Chondrocyte (in vitro differentiated cells): ENCODE data around the gene FAM234A. TPM values are rescaled to one million over a fixed set of nuclear protein-coding genes. Genes with fewer than 3 reads are reported as not detected.

Source experiments
- DNase-seq: peaks from one replicate; pipeline ENCODE4 v3.0.0; 2021; ENCODE audit warnings: mixed read lengths, low spot score
- H3K27ac Mint-ChIP-seq: one replicate; pipeline ENCODE4 v1.8.0; 2021; ENCODE audit warnings: mild to moderate bottlenecking, moderate library complexity, mixed read lengths; ENCODE audit not compliant: unreplicated experiment
- H3K27me3 Mint-ChIP-seq: 2 replicates; pipeline ENCODE4 v1.8.0; 2021; ENCODE audit warnings: low read depth, mixed read lengths
- H3K36me3 Mint-ChIP-seq: 2 replicates; pipeline ENCODE4 v1.8.0; 2021; ENCODE audit warnings: low read depth, mixed read lengths
- H3K4me1 Mint-ChIP-seq: 2 replicates; pipeline ENCODE4 v1.8.0; 2021; ENCODE audit warnings: low read depth, mild to moderate bottlenecking, mixed read lengths
- H3K4me3 Mint-ChIP-seq: one replicate; pipeline ENCODE4 v1.8.0; 2021; ENCODE audit warnings: mild to moderate bottlenecking, moderate library complexity, mixed read lengths; ENCODE audit not compliant: unreplicated experiment
- H3K9me3 Mint-ChIP-seq: 2 replicates; pipeline ENCODE4 v1.8.0; 2021; ENCODE audit warnings: low read depth, mixed read lengths
- total RNA-seq: library from RNA; stranded (reverse); gene quantifications from 3 replicates; pipeline ENCODE4 v1.2.1, GENCODE V29; 2021
- TF ChIP-seq, protein P1 (sequence below): fragments of 200-600 bp; sonication (generic); IDR thresholded peaks from 2 replicates; pipeline ENCODE4 v1.5.0; 2021; ENCODE audit warnings: antibody characterized with exemption, mild to moderate bottlenecking, moderate library complexity

The FAM234A gene
- total RNA-seq, 1 donor from 2014 or later = 122 TPM

DNA sequence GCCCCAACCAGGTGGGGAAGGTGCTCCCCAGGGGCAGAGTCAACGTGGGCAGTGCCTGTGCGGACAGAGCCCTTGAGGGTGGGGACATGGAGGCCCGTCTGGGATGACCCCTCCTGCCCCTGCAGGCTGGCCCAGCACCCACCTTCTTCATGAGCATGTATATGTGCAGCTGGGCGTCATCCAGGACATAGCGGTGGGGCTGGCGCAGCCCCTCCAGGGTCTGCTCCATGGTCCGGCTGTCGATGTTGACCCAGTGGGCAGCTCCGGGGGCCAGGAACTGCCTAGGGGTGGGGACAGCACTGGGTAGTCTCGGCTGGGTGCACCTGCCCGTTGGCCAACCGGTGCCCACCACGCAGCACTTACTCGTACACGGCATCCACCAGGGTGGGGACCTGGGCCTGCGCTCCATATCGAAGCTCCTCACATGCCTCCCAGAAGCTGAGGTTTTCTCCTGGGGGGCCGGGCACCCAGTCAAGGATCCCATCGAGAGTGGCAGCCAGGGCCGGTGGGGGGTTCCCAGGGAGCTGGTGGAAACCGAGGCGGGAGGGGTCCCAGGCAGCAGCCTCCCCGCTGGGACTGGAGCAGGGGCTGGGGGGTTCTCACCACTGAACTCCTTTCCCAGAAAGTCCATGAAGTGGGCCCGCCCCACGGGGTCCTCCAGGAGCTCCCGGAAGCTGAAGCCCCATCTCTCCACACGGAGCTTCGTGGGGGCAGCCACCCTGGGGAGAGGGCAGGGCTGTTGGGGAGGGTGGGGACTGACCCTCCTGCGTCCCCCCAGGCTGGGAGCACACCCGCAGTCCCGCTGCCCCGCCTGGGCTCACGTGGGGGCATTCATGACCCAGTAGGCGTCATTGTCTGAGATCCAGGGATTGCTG lies 36.0 kb downstream of the FAM234A start:
- peak; percentile 87 for DNase-seq
- no peaks in the 10 kb centered on the region for H3K27me3 Mint-ChIP-seq
- no peak overlapping the region for H3K27ac Mint-ChIP-seq
- no peaks in the 10 kb centered on the region for H3K9me3 Mint-ChIP-seq
- H3K36me3 Mint-ChIP-seq = no peaks in the 10 kb centered on the region
- H3K4me3 Mint-ChIP-seq = no peak overlapping the region
- TF ChIP-seq, protein P1, sequence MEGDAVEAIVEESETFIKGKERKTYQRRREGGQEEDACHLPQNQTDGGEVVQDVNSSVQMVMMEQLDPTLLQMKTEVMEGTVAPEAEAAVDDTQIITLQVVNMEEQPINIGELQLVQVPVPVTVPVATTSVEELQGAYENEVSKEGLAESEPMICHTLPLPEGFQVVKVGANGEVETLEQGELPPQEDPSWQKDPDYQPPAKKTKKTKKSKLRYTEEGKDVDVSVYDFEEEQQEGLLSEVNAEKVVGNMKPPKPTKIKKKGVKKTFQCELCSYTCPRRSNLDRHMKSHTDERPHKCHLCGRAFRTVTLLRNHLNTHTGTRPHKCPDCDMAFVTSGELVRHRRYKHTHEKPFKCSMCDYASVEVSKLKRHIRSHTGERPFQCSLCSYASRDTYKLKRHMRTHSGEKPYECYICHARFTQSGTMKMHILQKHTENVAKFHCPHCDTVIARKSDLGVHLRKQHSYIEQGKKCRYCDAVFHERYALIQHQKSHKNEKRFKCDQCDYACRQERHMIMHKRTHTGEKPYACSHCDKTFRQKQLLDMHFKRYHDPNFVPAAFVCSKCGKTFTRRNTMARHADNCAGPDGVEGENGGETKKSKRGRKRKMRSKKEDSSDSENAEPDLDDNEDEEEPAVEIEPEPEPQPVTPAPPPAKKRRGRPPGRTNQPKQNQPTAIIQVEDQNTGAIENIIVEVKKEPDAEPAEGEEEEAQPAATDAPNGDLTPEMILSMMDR = no peak
- H3K4me1 Mint-ChIP-seq = peaks cover 7% of the 10 kb centered on the region

DNA sequence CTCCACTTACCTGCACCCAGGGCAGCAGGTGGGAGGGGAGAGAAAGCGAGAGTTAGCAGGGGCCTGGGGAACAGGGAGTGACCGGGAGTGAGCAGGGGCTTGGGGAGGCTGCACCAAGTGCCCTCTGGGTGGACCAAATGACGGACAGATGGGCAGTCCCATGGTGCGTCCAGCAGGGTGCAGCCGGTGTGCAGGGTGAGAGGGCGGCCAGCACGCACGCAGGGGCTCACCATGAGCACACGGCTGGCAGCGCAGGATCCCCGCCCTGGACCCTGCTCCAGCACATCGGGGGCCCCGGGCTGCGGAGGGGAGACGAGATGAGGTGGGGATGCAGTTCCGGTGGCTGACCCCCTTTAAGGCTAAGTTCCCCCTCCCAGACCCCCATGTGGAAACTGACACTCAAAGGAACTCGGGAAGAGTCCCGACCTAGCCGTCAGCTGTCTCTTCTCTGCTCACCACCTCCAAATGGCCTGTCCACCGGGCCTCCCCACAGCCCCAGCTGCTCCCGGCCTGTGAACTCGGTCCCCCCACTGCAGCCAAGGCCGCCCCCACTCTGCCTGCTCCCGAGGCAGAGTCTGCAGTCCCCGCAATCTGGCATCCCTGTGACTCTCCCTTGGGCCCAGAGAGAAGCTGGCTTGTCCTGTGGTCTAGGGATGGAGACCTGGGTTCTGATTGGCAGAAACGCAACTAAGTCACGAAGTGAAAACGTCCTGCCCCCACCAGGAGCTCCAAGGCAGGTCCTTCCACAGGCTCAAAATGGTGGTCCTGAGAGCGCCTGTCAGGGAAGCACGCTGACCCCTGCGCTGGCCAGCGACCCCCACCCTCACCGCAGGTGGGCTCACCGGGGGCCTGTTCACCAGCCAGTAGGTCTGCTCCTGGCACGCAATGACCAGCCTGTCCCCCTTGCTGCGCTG lies 38.3 kb downstream of the FAM234A start:
- Mint-ChIP-seq H3K4me1 (peaks cover 5% of the 10 kb centered on the region), H3K27me3 (no peaks in the 10 kb centered on the region), H3K36me3 (no peaks in the 10 kb centered on the region), H3K4me3 (no peak overlapping the region), H3K9me3 (no peaks in the 10 kb centered on the region), H3K27ac (no peak overlapping the region)
- no peak for DNase-seq
- TF ChIP-seq, protein P1 = no peak

DNA sequence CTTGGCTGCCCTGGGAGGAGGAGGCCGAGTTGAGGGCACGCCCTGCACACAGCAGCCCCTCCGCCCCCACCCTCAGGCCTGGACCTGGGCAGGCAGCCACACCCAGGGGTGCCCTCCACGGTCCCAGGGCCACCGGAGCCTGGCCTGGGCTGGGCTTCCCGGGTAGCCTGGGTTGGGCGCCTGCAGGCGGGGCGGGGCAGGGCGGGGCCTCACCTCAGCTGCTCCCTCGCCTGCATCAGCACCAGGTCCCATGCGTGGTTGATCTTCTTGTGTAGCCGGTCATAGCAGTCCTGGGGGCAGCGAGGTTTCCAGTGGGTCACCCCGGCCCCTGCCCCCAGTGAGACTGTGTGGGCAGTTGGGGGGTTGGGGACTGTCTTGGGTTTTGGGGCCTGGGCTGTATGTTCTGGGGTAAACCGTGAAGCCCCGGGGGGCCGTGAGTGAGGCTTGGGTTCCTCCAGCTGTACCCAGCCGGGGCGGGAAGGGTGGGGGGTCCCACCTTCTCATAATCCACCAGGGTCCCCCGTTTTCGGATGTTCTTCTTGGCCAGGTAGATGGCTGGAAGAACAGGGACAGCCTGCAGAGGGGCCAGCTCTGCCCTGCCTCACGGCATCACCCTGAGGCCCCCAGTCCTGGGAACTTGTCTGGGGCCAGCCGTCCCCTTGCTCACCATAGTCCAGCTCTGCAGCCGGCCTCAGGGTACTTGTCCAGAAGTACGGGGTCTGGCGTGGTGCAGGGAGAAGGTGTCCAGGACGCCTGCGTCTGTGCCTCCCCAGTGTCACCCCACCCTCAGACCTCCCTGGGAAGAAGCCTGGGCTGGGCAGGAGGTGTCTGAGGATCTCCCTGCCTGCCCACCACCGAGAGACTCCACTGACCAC lies 39.2 kb downstream of the FAM234A start:
- Mint-ChIP-seq H3K9me3 (no peaks in the 10 kb centered on the region), H3K4me1 (peaks cover 5% of the 10 kb centered on the region), H3K27me3 (no peaks in the 10 kb centered on the region), H3K27ac (no peak overlapping the region), H3K36me3 (no peaks in the 10 kb centered on the region), H3K4me3 (no peak overlapping the region)
- DNase-seq = no peak
- TF ChIP-seq, protein P1 = no peak

DNA sequence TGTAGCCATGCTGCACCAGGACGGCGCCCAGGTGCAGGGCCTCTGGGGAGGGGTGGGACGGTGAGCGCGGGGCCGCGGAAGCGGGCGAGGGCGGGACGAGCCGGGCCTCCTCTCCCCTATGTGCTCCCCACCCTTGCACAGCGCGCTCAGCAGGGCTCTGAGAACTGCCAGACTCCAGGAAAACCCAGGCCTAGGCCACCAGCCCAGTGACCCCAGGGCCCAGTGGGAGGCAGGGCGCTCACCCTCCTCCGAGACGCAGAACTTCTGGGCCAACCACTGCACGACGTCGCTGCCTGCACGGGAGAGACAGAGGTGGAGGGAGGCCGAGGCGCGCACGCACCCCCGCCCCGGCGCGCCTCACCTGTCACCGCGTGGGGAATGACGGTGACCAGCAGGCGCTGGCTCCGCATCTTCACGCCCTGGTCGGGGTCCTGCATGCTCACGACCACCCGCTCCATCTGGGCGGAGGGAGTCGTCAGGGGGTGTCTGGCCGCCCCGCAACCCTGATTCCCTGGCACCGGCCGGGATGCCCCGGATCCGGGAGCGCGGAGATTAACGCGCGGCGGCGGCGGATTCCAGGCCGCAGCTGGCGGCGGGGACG lies 40.5 kb downstream of the FAM234A start:
- peak overlapping the region; percentile 66 for H3K4me3 Mint-ChIP-seq
- H3K36me3 Mint-ChIP-seq = no peaks in the 10 kb centered on the region
- no peak overlapping the region for H3K27ac Mint-ChIP-seq
- TF ChIP-seq, protein P1 = no peak
- H3K9me3 Mint-ChIP-seq = no peaks in the 10 kb centered on the region
- no peak for DNase-seq
- no peaks in the 10 kb centered on the region for H3K27me3 Mint-ChIP-seq
- H3K4me1 Mint-ChIP-seq = peaks cover 5% of the 10 kb centered on the region
